OCI-LY7 (cell line): ENCODE measurements around the gene NR1I2. TPM values are rescaled to one million over a fixed set of nuclear protein-coding genes. Genes with fewer than 3 reads are reported as not detected.

Experiments used
- BruUV-seq: library from RNA; stranded (reverse); fragments of 400-500 nt; replicated peaks from 2 replicates; lab custom pipeline; 2021; lab: Mats Ljungman, UMichigan
- CTCF ChIA-PET: fragments of 300-600 bp; sonication (Branson Sonifier 250); formaldehyde crosslinking; loops from one replicate; lab custom pipeline; 2022; ENCODE audit warnings: antibody characterized with exemption; ENCODE audit not compliant: unreplicated experiment; lab: Charles Lee
- POLR2A ChIA-PET: fragments of 300-600 bp; sonication (Branson Sonifier 250); formaldehyde crosslinking; loops from one replicate; lab custom pipeline; 2022; ENCODE audit warnings: antibody characterized with exemption; lab: Charles Lee
- DNase-seq: peaks from one replicate; pipeline ENCODE4 v3.0.0-alpha.2; 2015; ENCODE audit warnings: low spot score
- H2AFZ ChIP-seq: fragments of 200-600 bp; sonication (generic), shearing (Covaris generic); 2 replicates; pipeline ENCODE4 v1.6.1; 2014; ENCODE audit warnings: mild to moderate bottlenecking, antibody characterized with exemption, low read length, moderate library complexity
- H3K27ac ChIP-seq: fragments of 200-600 bp; sonication (generic); 2 replicates; pipeline ENCODE4 v1.5.1; 2014; ENCODE audit warnings: mixed run types, low read depth, mild to moderate bottlenecking, moderate library complexity, low read length, inconsistent platforms; ENCODE audit not compliant: poor library complexity, severe bottlenecking
- H3K36me3 ChIP-seq: fragments of 200-600 bp; sonication (generic); 2 replicates; pipeline ENCODE4 v1.6.1; 2014; ENCODE audit warnings: mild to moderate bottlenecking, antibody characterized with exemption, low read length, moderate library complexity, mixed read lengths; ENCODE audit not compliant: insufficient read depth
- H3K4me1 ChIP-seq: fragments of 200-600 bp; sonication (generic); 2 replicates; pipeline ENCODE4 v1.5.1; 2014; ENCODE audit warnings: mild to moderate bottlenecking, low read length; ENCODE audit not compliant: insufficient read depth, poor library complexity, severe bottlenecking
- H3K4me2 ChIP-seq: fragments of 200-600 bp; sonication (generic); 2 replicates; pipeline ENCODE4 v1.6.1; 2014; ENCODE audit warnings: mild to moderate bottlenecking, low read length
- H3K4me3 ChIP-seq: fragments of 200-600 bp; sonication (generic); 2 replicates; pipeline ENCODE4 v1.5.1; 2014; ENCODE audit warnings: mild to moderate bottlenecking, low read depth, low read length; ENCODE audit not compliant: poor library complexity, severe bottlenecking
- H3K79me2 ChIP-seq: fragments of 200-600 bp; sonication (generic); 2 replicates; pipeline ENCODE4 v1.6.1; 2016; ENCODE audit warnings: low read depth, mild to moderate bottlenecking, low read length, moderate library complexity, mixed read lengths; ENCODE audit not compliant: insufficient read depth
- H3K9me2 ChIP-seq: fragments of 200-600 bp; sonication (generic); 2 replicates; pipeline ENCODE4 v1.6.1; 2016; ENCODE audit warnings: mild to moderate bottlenecking, low read length, mixed read lengths; ENCODE audit not compliant: insufficient read depth
- H3K9me3 ChIP-seq: fragments of 200-600 bp; sonication (generic); 2 replicates; pipeline ENCODE4 v1.6.1; 2014; ENCODE audit warnings: mild to moderate bottlenecking, mixed run types, low read length, mixed read lengths
- H4K20me1 ChIP-seq: fragments of 200-600 bp; sonication (generic); 2 replicates; pipeline ENCODE4 v1.6.1; 2014; ENCODE audit warnings: mild to moderate bottlenecking, antibody characterized with exemption, low read length, moderate library complexity, mixed read lengths; ENCODE audit not compliant: insufficient read depth
- EZH2phosphoT487 ChIP-seq: fragments of 200-600 bp; sonication (generic); IDR thresholded peaks from 2 replicates; pipeline ENCODE4 v1.6.1; 2018; ENCODE audit warnings: low read depth, borderline replicate concordance, mild to moderate bottlenecking, mixed run types, antibody characterized with exemption, low read length, moderate library complexity, mixed read lengths
- intact Hi-C: fragments of 100-400 bp; cut with micrococcal nuclease; formaldehyde crosslinking; loops from one replicate; pipeline ENCODE4 v1.10.0; 2022; ENCODE audit not compliant: unreplicated experiment
- total RNA-seq, 2 experiments: library from RNA; depleted of rRNA in 1 of 2; stranded (reverse); fragments of >200 nt in 1 of 2; shearing (Covaris generic) in 1 of 2; gene quantifications; 2 replicates each; pipeline ENCODE4 v1.2.3, GENCODE V29; 2014 to 2022
- TF ChIP-seq, protein P1 (sequence below): fragments of 200-600 bp; sonication (generic); conservative IDR thresholded peaks from 2 replicates; pipeline ENCODE4 v1.5.1; 2014; ENCODE audit warnings: mild to moderate bottlenecking, antibody characterized with exemption, low read length, moderate library complexity, mixed read lengths

The NR1I2 gene
- total RNA-seq, 2 experiments from 2014 or later, result not detected

DNA sequence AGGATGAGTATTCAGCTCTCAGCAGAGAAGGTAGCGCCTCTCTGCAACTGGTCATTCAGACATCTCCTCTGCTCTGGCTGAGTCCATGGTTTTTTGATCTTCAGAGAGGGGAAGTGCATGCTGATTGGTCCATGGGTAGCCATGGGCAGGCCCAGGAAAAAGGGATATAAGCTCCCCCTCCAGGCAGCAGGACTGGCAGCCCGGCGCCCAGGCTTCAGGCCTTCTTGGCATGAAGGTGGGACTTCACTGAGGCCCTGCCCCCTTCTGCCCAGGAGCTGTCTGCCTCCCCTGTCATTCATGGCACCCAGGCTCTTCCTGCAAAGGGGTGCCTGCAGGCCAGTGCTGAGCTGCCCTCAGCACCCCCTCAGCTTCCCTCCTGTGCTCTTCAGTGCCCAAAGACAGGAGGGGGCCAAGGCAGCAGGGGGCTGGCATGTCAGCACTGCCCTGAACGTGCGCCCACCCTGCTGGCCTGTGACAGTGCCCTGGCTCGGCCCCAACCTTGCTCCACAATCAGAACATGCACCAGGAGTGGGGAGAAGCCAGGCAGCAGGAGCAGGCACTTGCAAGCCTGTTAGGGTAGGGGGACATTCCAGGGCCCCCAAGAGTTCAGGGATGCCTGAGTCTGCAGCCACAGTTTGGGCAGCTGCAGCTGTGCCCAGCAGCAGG, 13.8 kb upstream of the NR1I2 start:
- Histone ChIP-seq H3K4me1 (no peaks in the 10 kb centered on the region), H3K9me2 (no peaks in the 10 kb centered on the region), H3K27ac (no peak overlapping the region), H3K36me3 (no peaks in the 10 kb centered on the region), H3K79me2 (no peaks in the 10 kb centered on the region), H3K9me3 (no peaks in the 10 kb centered on the region), H2AFZ (no peak overlapping the region), H3K4me2 (no peak overlapping the region), H3K4me3 (no peak overlapping the region), H4K20me1 (no peaks in the 10 kb centered on the region)
- no peak for DNase-seq
- intact Hi-C loops, result no loop called here
- no TSS peak for BruUV-seq
- no peak for TF ChIP-seq EZH2phosphoT487
- TF ChIP-seq, protein P1, sequence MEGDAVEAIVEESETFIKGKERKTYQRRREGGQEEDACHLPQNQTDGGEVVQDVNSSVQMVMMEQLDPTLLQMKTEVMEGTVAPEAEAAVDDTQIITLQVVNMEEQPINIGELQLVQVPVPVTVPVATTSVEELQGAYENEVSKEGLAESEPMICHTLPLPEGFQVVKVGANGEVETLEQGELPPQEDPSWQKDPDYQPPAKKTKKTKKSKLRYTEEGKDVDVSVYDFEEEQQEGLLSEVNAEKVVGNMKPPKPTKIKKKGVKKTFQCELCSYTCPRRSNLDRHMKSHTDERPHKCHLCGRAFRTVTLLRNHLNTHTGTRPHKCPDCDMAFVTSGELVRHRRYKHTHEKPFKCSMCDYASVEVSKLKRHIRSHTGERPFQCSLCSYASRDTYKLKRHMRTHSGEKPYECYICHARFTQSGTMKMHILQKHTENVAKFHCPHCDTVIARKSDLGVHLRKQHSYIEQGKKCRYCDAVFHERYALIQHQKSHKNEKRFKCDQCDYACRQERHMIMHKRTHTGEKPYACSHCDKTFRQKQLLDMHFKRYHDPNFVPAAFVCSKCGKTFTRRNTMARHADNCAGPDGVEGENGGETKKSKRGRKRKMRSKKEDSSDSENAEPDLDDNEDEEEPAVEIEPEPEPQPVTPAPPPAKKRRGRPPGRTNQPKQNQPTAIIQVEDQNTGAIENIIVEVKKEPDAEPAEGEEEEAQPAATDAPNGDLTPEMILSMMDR, result no peak
- POLR2A ChIA-PET, result interaction anchor here (0.7 kb wide), 1 partner anchor 15 kb away, joined by 3 read pairs; no protein-coding TSS in a partner anchor
- CTCF ChIA-PET, result no interaction called here

DNA sequence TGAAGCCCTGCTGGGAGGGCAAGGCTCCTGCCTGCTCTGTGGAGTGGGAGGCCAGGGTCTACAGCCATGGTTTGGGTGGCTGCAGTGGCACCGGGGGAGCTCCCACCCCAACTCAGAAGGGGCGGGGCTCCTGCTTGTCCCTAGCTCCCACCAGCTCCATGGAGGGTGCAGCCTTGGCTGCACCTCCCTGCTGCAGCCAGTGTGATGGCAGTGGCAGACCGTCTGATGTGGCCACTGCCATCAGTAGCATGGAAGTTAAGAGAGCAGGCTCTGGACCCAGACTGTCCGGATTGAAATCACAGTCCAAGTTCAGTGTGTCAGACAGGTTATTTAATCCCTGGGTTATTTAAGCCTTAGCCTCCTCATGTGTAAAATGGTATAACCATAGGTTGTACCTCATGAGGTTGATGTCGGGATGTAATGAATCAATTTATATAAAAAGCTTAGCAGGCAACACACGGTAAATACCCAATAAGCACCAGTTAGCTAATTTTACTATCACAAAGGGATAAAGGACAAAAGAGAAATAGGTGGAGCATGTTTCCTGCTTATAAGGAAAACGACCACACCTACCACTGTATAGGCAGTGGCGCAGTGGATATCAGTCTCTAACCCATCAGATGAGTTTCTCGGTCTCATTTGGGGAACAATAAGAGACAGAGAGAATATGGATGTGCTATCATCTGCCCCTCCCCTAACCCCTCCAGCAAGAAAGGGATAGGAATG, 13.1 kb upstream of the NR1I2 start:
- Histone ChIP-seq H3K4me3 (no peak overlapping the region), H4K20me1 (no peaks in the 10 kb centered on the region), H3K4me2 (no peak overlapping the region), H3K4me1 (no peaks in the 10 kb centered on the region), H3K79me2 (no peaks in the 10 kb centered on the region), H2AFZ (no peak overlapping the region), H3K36me3 (no peaks in the 10 kb centered on the region), H3K9me2 (no peaks in the 10 kb centered on the region), H3K9me3 (no peaks in the 10 kb centered on the region), H3K27ac (no peak overlapping the region)
- intact Hi-C loops, result no loop called here
- ChIA-PET POLR2A (interaction anchor here (0.6 to 0.7 kb wide), 2 partner anchors 14 to 29 kb away, joined by 3 read pairs; no protein-coding TSS in a partner anchor), CTCF (no interaction called here)
- no peak for DNase-seq
- TF ChIP-seq, protein P1, result no peak
- TF ChIP-seq EZH2phosphoT487, result no peak
- no TSS peak for BruUV-seq
